ENCODE measurements around the gene PCNX2. TPM values are rescaled to one million over a fixed set of nuclear protein-coding genes. Genes with fewer than 3 reads are reported as not detected.

The PCNX2 gene
- total RNA-seq, 1 donor from 2014 or later, result 18.4 TPM

DNA sequence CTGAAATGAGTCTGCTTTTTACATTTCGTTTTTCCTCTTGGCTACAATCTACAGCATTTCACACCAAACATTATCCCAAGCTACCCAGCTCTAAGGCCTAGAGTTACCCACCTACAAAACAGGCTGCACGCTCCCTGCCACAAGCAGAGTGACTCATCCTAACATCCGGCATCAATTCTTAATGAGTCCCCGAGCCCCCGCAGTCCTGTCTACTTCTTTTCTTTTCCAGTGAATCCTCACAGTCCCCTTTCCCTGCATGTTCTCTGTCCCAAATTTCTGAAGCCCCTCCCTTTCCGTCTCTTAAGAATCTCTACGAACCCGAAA, 650 bp downstream of the PCNX2 start:
- no peaks in the 10 kb centered on the region for H3K36me3 Mint-ChIP-seq
- H3K27ac Mint-ChIP-seq, result peak overlapping the region; percentile 67
- DNase-seq (ENCODE audit: extremely low spot score, unreplicated experiment), result no peak
- H3K9me3 Mint-ChIP-seq, result no peaks in the 10 kb centered on the region
- TF ChIP-seq, protein P1, sequence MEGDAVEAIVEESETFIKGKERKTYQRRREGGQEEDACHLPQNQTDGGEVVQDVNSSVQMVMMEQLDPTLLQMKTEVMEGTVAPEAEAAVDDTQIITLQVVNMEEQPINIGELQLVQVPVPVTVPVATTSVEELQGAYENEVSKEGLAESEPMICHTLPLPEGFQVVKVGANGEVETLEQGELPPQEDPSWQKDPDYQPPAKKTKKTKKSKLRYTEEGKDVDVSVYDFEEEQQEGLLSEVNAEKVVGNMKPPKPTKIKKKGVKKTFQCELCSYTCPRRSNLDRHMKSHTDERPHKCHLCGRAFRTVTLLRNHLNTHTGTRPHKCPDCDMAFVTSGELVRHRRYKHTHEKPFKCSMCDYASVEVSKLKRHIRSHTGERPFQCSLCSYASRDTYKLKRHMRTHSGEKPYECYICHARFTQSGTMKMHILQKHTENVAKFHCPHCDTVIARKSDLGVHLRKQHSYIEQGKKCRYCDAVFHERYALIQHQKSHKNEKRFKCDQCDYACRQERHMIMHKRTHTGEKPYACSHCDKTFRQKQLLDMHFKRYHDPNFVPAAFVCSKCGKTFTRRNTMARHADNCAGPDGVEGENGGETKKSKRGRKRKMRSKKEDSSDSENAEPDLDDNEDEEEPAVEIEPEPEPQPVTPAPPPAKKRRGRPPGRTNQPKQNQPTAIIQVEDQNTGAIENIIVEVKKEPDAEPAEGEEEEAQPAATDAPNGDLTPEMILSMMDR (conservative IDR thresholded peaks at IDR 0.05), result no peak
- no peaks in the 10 kb centered on the region for H3K27me3 Mint-ChIP-seq
- peak overlapping the region; percentile 91 for H3K4me3 Mint-ChIP-seq
- H3K4me1 Mint-ChIP-seq (ENCODE audit: unreplicated experiment), result peaks cover 11% of the 10 kb centered on the region

DNA sequence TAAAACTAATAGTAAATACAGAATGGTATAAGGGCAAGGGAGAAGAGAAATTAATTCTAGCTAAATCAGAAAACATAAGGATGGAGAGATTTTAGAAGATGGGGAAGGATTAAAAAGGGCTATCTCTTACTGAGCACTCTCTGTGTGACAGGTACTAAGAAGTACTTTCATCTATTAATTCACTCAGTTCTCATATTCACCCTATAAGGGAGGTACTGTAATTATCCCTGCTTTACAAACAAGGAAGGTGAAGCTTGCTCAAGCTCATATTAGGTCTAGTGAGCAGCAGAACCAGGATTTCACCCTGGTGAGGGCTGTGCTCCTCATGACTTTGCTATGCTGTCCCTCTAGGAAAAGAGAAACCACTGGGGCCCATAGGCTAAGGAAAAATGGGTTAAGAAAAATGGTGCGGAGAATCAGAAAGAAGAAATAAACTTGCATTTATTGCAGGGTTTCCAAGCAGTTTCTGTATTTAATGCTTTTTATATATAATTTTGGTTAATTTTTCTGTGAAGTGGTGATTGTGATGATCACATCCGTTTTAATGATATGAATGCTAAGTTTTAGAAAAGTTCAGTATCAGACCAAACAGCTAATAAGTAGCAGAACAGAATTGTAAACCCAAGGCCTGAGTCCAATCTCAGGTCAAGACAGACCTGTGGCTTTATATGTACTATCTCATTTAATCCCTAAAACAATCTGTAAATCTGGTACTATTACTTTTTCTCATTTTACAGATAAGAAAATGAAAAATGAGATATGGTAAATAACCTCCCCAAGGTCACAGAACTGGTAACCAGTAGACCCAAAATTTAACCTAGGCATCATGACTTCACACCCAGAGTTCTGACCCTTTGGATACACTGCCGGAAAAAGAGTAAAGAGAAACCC, 1.7 kb downstream of the PCNX2 start:
- TF ChIP-seq, protein P1 (conservative IDR thresholded peaks at IDR 0.05), result no peak
- Mint-ChIP-seq H3K27ac (no peak overlapping the region), H3K9me3 (no peaks in the 10 kb centered on the region), H3K36me3 (no peaks in the 10 kb centered on the region), H3K4me1 (ENCODE audit: unreplicated experiment) (peaks cover 11% of the 10 kb centered on the region), H3K4me3 (peak overlapping the region; percentile 42), H3K27me3 (no peaks in the 10 kb centered on the region)
- DNase-seq (ENCODE audit: extremely low spot score, unreplicated experiment), result no peak

DNA sequence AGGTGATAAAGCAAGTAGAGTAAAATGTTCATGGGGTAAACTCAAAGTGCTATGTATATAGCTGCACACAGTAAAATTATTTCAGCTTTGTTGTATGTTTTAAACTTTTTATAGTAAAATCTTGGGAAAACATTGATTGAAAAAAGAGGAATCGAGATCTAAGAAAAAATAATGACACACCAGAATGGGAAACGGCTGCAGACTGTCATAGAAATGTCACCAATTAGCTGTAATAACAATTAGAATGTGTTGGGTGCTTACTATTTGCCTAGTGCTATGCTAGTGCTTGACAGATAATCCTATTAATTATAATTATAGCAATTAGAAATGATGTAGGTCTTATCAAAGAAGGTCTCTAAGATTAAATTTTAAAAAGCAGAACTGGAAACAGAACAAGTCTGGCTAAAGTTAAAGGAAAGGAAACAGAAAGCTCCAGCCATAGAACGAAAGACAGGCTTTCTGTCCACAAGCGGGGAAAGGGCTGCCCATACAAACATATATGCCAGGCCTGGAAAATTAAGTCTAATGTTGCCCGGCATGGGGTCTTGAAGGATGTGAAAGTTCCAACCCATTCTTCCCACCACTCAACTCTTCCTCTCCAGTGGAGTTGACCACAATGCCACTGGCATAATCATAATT, 5.0 kb downstream of the PCNX2 start:
- H3K4me1 Mint-ChIP-seq (ENCODE audit: unreplicated experiment), result peaks cover 5% of the 10 kb centered on the region
- TF ChIP-seq, protein P1 (conservative IDR thresholded peaks at IDR 0.05), result no peak
- H3K27ac Mint-ChIP-seq, result no peak overlapping the region
- H3K9me3 Mint-ChIP-seq, result no peaks in the 10 kb centered on the region
- H3K4me3 Mint-ChIP-seq, result no peak overlapping the region
- DNase-seq (ENCODE audit: extremely low spot score, unreplicated experiment), result no peak
- peaks cover 10% of the 10 kb centered on the region for H3K36me3 Mint-ChIP-seq
- no peaks in the 10 kb centered on the region for H3K27me3 Mint-ChIP-seq

DNA sequence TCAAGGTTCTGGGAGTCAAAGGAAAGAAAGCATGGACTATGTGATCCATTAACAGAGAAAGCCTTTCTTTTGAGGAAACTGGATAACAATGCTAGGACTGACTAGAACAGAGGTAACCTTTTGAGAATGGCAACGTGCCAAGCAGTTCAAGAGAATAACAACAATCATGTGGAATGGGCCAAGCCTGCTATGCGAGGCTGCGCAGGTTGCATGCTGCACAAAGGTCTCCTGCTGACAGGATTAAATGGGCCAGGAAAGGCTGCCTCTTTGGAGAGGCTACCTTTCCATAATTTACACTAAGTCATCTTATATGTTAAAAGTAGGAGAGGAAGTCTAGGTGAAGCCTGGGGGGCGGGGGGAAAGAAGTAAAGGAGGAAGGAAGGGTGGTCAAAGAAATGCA, 5.8 kb downstream of the PCNX2 start:
- Mint-ChIP-seq H3K9me3 (no peaks in the 10 kb centered on the region), H3K4me3 (no peak overlapping the region)

DNA sequence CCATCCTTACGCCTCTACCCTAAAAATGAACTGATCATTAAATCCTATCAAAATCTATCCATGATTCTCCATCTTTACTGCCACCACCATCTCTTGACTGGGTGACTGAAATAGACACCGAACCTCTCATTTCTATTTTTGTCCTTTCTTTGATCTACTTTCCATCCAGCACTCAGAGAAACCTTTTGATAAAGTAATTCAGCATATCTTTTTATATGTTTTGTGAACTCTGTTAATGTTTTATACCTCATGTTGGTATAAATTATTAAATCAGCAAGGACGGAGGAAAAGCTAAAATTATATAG, 13.0 kb downstream of the PCNX2 start:
- H3K27ac Mint-ChIP-seq, result no peak overlapping the region
- H3K4me1 Mint-ChIP-seq (ENCODE audit: unreplicated experiment), result no peaks in the 10 kb centered on the region
- no peaks in the 10 kb centered on the region for H3K36me3 Mint-ChIP-seq
- no peak overlapping the region for H3K4me3 Mint-ChIP-seq
- no peaks in the 10 kb centered on the region for H3K27me3 Mint-ChIP-seq
- TF ChIP-seq, protein P1 (conservative IDR thresholded peaks at IDR 0.05), result no peak
- peaks cover 2% of the 10 kb centered on the region for H3K9me3 Mint-ChIP-seq
- DNase-seq (ENCODE audit: extremely low spot score, unreplicated experiment), result no peak

More for the DNA sequence above, 5.8 kb downstream of the PCNX2 start:
- Mint-ChIP-seq H3K27ac (no peak overlapping the region), H3K4me1 (ENCODE audit: unreplicated experiment) (peaks cover 1% of the 10 kb centered on the region), H3K27me3 (no peaks in the 10 kb centered on the region), H3K36me3 (peaks cover 10% of the 10 kb centered on the region)
- DNase-seq (ENCODE audit: extremely low spot score, unreplicated experiment), result no peak
- TF ChIP-seq, protein P1 (conservative IDR thresholded peaks at IDR 0.05), result no peak

Data from type B pancreatic cell (in vitro differentiated cells).